CD4-positive, alpha-beta T cell (primary cell): ENCODE measurements around the gene CDHR3. TPM values are rescaled to one million over a fixed set of nuclear protein-coding genes. Genes with fewer than 3 reads are reported as not detected.
A peak's percentile ranks its signal among the peaks of the same experiment; 100 is the strongest.

ENCODE experiments used
- ATAC-seq: fragments of 200-7000 bp; cut with Tn5 transposase; one replicate; pipeline ENCODE4 v1.10.0; 2022; ENCODE audit warnings: mild to moderate bottlenecking; ENCODE audit not compliant: poor library complexity
- CTCF ChIA-PET: fragments of 350-600 bp; sonication (Branson Sonifier 250); formaldehyde crosslinking; loops from one replicate; lab custom pipeline; 2021; ENCODE audit warnings: antibody characterized with exemption, inconsistent platforms; lab: Charles Lee
- POLR2A ChIA-PET: fragments of 350-600 bp; sonication (Branson Sonifier 250); formaldehyde crosslinking; loops from one replicate; lab custom pipeline; 2021; ENCODE audit warnings: antibody characterized with exemption, inconsistent platforms; lab: Charles Lee
- DNase-seq, 14 experiments: peaks; one replicate each; pipeline ENCODE4 v3.0.0-alpha.2; 2013 to 2020; ENCODE audit warnings: mixed read lengths in 2 of 14
- H3K27ac ChIP-seq, 2 donors: one replicate each; pipeline versions ENCODE4 v1.5.1 to v1.7.0; 2013; ENCODE audit warnings: low read length in 2 of 2, low read depth in 1 of 2, mild to moderate bottlenecking in 1 of 2
- H3K27me3 ChIP-seq, 2 experiments: 1 replicate in 1 of 2; 2 replicates in 1 of 2; pipeline versions ENCODE4 v1.6.1 to v1.7.0; 2013; ENCODE audit warnings: low read length in 2 of 2, control low read depth in 1 of 2, mild to moderate bottlenecking in 1 of 2, moderate library complexity in 1 of 2; ENCODE audit not compliant: insufficient read depth in 2 of 2, control insufficient read depth in 1 of 2
- H3K36me3 ChIP-seq: one replicate; pipeline ENCODE4 v1.6.1; 2013; ENCODE audit warnings: low read length, control low read depth; ENCODE audit not compliant: insufficient read depth
- H3K4me1 ChIP-seq: one replicate; pipeline ENCODE4 v1.6.1; 2013; ENCODE audit warnings: low read length, control low read depth; ENCODE audit not compliant: insufficient read depth
- H3K4me3 ChIP-seq: one replicate; pipeline ENCODE4 v1.5.1; 2013; ENCODE audit warnings: mild to moderate bottlenecking, low read length, moderate library complexity
- H3K9me3 ChIP-seq, 2 experiments: 1 replicate in 1 of 2; 2 replicates in 1 of 2; pipeline versions ENCODE4 v1.6.1 to v1.7.0; 2013; ENCODE audit warnings: low read length in 2 of 2, mild to moderate bottlenecking in 2 of 2, control low read depth in 1 of 2, moderate library complexity in 1 of 2; ENCODE audit not compliant: control insufficient read depth in 1 of 2, insufficient read depth in 1 of 2
- H3K27ac Mint-ChIP-seq: one replicate; pipeline ENCODE4 v1.8.0; 2020; ENCODE audit warnings: mixed read lengths
- H3K27me3 Mint-ChIP-seq: one replicate; pipeline ENCODE4 v1.8.0; 2021; ENCODE audit warnings: mixed read lengths
- H3K36me3 Mint-ChIP-seq: one replicate; pipeline ENCODE4 v1.8.0; 2021; ENCODE audit warnings: low read depth, mixed read lengths
- H3K4me1 Mint-ChIP-seq: one replicate; pipeline ENCODE4 v1.8.0; 2021; ENCODE audit warnings: low read depth, mixed read lengths
- H3K4me3 Mint-ChIP-seq: one replicate; pipeline ENCODE4 v1.8.0; 2020; ENCODE audit warnings: mild to moderate bottlenecking, mixed read lengths
- H3K9me3 Mint-ChIP-seq: one replicate; pipeline ENCODE4 v1.8.0; 2020; ENCODE audit warnings: mixed read lengths
- CTCF ChIP-seq: fragments of 200-600 bp; IDR thresholded peaks from one replicate; pipeline ENCODE4 v1.8.0; 2022; ENCODE audit warnings: antibody characterized with exemption, mild to moderate bottlenecking
- intact Hi-C, 2 experiments: fragments of 100-400 bp; cut with DNase I in 1 of 2; cut with micrococcal nuclease in 1 of 2; formaldehyde crosslinking; loops; one replicate each; pipeline versions ENCODE4 v1.15.1 to v1.9.0; 2023 to 2025; cut with DNase I, micrococcal nuclease
- total RNA-seq, 174 experiments: library from RNA in 2 of 174; stranded (reverse) in 2 of 174; gene quantifications; one replicate each; pipeline ENCODE4 v1.2.3 and lab custom pipeline; 2021 to 2026

The CDHR3 gene
- total RNA-seq, 2 experiments from 2014 or later = 10.3 to 12.2 TPM

- intact Hi-C loops = no loop called here
- ChIA-PET POLR2A (no interaction called here), CTCF (no interaction called here)
- no peak for ATAC-seq
- peaks cover 40% of the 10 kb centered on the region for H3K4me1 ChIP-seq
- peaks cover 72% of the 10 kb centered on the region for H3K4me1 Mint-ChIP-seq
- no peaks in the 10 kb centered on the region for H3K36me3 Mint-ChIP-seq
- no peaks in the 10 kb centered on the region for H3K27me3 Mint-ChIP-seq
- no peaks in the 10 kb centered on the region for H3K27me3 ChIP-seq
- no peak for DNase-seq
- no peak overlapping the region for H3K4me3 ChIP-seq
- H3K4me3 Mint-ChIP-seq = no peak overlapping the region
- no peaks in the 10 kb centered on the region for H3K9me3 Mint-ChIP-seq
- H3K27ac ChIP-seq = no peak overlapping the region
- no peak for TF ChIP-seq CTCF
- no peaks in the 10 kb centered on the region for H3K9me3 ChIP-seq
- no peaks in the 10 kb centered on the region for H3K36me3 ChIP-seq
- H3K27ac Mint-ChIP-seq = peak overlapping the region; percentile 10
Observed at GRCh38 chr7:106016331-106016730, 53.3 kb downstream of the CDHR3 start.

GRCh38 chr7:106017657-106018056, 54.6 kb downstream of the CDHR3 start:
- Histone ChIP-seq H3K4me3 (no peak overlapping the region), H3K27ac (no peak overlapping the region), H3K36me3 (no peaks in the 10 kb centered on the region), H3K27me3 (no peaks in the 10 kb centered on the region), H3K9me3 (no peaks in the 10 kb centered on the region), H3K4me1 (peaks cover 47% of the 10 kb centered on the region)
- intact Hi-C loops = no loop called here
- H3K36me3 Mint-ChIP-seq = no peaks in the 10 kb centered on the region
- H3K27ac Mint-ChIP-seq = no peak overlapping the region
- no peak for DNase-seq
- ChIA-PET CTCF (interaction anchor here (0.6 kb wide), 1 partner anchor 8 kb away, joined by 3 read pairs; no protein-coding TSS in a partner anchor), POLR2A (no interaction called here)
- H3K4me1 Mint-ChIP-seq = peaks cover 72% of the 10 kb centered on the region
- no peaks in the 10 kb centered on the region for H3K27me3 Mint-ChIP-seq
- no peak for TF ChIP-seq CTCF
- H3K9me3 Mint-ChIP-seq = no peaks in the 10 kb centered on the region
- no peak overlapping the region for H3K4me3 Mint-ChIP-seq
- no peak for ATAC-seq

GRCh38 chr7:106018566-106019469, 55.8 kb downstream of the CDHR3 start:
- no peak for TF ChIP-seq CTCF
- Histone ChIP-seq H3K4me3 (no peak overlapping the region), H3K27ac (no peak overlapping the region), H3K4me1 (peaks cover 59% of the 10 kb centered on the region), H3K27me3 (no peaks in the 10 kb centered on the region), H3K36me3 (no peaks in the 10 kb centered on the region), H3K9me3 (no peaks in the 10 kb centered on the region)
- no peaks in the 10 kb centered on the region for H3K27me3 Mint-ChIP-seq
- peak overlapping the region; percentile 98 for H3K27ac Mint-ChIP-seq
- H3K36me3 Mint-ChIP-seq = no peaks in the 10 kb centered on the region
- CTCF ChIA-PET = interaction anchor here (0.9 to 1.7 kb wide), 2 partner anchors 9 to 24 kb away, joined by 3 to 5 read pairs; no protein-coding TSS in a partner anchor
- intact Hi-C loops = no loop called here
- H3K9me3 Mint-ChIP-seq = no peaks in the 10 kb centered on the region
- no peak overlapping the region for H3K4me3 Mint-ChIP-seq
- ATAC-seq = no peak
- POLR2A ChIA-PET = interaction anchor here (1.0 kb wide), 2 partner anchors 53 to 487 kb away, joined by 3 to 4 read pairs; no protein-coding TSS in a partner anchor
- DNase-seq = no peak
- peaks cover 77% of the 10 kb centered on the region for H3K4me1 Mint-ChIP-seq
